T-helper 22 cell (primary cell): ENCODE data around the gene STAMBP.
"Not testable (repeated sequence)": the region's sequence is repeated elsewhere in the genome, so short reads cannot be mapped to it uniquely, and the experiment has no call there.

Experiments
- DNase-seq: peaks from one replicate; pipeline ENCODE4 v3.0.0-alpha.2; 2020; ENCODE audit warnings: low read depth

Gene STAMBP

DNA sequence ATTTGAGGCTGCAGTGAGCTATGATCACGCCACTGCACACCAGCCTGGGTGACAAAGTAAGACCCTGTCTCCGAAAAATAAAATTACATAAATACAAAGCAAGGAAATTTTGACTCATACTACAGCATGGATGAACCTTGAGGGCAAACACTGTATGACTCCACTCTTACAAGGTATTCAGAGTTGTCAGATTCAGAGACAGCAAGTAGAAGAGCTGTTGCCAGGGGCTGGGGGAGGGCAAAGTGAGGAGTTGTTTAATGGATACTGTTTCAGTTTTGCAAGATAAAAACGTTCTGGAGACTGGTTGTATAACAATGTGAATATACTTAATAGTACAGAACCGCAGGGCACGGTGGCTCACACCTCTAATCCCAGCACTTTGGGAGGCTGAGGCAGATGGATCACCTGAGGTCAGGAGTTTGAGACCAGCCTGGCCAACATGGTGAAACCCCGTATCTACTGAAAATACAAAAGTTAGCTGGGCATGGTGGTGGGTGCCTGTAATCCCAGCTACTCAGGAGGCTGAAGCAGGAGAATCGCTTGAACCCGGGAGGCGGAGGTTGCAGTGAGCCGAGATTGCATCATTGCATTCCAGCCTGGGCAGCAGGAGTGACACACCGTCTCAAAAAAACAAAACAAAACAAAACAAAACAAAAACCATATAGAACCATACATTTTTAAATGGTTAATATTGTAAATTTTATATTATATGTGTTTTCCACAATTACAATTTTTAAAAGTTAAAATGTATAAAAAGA is 59.0 kb downstream of the STAMBP start:
- not testable (repeated sequence) for DNase-seq

DNA sequence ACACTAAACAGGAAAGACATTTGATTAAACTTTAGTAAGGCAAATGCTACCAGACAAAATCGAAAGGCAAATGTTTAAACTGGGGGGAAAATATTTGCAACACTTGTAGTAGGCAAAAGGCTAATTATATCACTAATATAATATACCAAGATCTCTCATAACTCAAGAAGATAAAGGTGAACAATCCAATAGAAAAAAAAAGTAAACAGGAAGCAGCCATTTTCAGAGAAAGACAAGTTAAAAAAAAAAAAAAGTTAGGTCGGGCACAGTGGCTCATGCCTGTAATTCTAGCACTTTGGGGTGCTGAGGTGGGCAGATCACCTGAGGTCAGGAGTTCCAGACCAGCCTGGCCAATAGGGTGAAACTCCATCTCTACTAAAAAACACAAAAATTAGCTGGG is 59.6 kb downstream of the STAMBP start:
- no peak for DNase-seq

DNA sequence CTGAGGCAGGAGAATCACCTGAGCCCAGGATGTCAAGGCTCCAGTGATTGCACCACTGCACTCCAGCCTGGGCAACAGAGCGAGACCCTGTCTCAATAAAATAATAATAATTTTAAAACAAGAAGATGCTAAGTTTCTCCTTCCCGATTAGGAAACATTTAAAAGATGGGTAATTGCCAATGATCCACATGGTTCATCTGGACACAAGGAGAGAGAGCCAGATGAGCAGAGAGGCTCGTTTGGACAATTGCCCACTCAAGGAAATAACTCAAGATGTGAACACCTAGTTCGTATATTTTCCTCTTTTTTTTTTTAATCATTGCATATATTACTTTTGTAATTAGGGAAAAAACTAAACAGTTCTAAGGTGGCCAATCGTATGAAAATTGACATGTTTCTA is 60.4 kb downstream of the STAMBP start:
- no peak for DNase-seq

DNA sequence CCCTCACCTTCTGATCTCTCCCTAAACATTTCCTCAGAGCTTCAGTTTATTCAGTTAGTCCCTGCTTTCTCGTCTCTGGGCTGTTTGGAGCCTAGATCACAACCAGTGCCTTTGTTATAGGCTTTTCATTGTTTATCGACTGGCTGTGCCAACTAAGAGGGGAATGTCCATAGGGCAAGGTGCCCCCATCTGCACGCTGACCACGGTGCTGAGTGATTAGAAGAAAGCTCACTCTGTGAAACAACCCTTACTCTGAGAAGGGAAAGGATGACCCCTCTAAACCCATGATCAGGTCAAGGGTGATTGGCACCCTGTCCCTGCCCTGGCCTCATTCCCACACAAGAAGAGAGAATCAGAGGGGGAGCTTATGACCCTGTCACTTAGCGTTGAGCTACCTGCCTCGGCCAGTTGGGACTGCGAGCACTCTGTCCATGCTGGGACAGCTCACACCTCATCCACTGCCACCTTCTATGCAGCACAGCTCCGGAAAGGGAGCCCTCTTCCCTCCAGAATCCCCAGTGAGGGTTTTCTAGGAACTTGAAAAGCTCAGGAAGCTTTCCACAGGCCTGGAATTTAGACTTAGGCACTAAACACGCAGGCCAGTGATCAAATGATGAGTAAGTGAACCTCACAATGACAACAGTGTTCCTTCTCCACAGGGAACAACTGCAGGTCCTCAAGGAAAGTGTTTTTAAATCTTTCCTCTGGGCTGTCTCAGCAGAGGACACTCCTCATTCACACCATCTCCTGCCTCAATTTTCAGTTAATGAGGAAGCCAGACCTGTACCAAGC is 61.7 kb downstream of the STAMBP start:
- DNase-seq = no peak

DNA sequence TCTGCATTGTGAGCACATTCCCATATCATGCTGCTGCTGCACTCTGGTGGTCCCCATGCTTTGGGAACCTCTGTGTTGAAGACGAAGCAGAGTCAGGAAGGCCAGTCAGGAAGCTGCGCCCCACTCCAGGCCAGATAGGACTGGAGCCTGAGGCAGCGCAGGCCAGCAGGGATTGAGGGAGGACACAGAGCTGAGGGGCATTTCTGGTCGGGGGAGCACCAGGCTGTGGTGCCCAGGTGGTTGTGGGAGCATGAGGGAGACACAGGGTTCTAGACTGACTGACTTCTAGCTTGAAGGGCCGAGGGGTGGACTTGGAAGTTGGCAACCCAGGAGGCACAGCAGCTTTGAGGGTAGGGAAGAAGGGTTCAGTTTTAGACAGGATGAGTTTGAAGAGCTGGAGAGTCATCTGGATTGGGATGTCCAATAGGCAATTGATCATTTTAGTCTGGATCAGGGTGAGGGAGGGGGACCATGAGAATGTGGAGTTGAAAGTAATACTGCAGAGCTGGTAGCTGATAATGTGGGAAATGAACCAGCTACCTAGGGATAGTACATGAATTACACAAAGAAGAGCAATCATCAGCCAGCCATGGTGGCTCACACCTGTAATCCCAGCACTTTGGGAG is 62.6 kb downstream of the STAMBP start:
- no peak for DNase-seq

DNA sequence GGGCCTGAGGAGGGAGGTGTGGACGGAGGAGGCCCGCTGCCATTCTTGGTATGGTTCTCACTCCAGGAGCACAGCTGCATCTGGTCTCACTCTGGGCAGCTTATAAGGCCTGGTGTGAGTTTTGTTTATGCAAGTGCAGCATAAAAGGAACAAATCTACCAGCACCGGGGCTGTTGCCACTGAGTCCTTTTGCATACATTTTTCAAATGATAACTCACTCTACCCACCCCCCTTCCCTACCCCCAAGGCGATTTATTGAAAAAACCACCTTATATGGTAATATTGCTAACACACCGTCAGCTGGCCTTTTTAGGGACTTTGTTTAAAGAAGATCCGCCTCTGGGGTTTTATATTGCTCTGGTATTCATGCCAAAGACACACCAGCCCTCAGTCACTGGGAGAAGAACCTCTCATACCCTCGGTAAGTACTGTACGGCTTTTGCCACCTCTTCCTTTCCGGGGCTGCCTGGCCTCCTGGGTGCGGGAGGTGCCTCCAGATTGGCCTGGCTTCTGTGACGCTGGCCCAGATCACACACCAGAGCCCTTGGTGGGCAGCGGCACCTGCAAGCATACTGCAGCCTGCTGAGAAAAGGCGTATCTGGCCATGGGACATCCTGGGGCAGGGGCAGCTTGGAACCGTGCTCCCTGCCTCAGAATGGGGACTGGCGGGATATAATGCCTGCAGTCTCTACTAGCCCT is 64.0 kb downstream of the STAMBP start, which contains the start of gene ACTG2:
Gene ACTG2 (plus strand): TSS at position 378 of the 699 bp plus-strand sequence. CDS start 8,304 bp downstream, outside the sequence.
- no peak for DNase-seq

DNA sequence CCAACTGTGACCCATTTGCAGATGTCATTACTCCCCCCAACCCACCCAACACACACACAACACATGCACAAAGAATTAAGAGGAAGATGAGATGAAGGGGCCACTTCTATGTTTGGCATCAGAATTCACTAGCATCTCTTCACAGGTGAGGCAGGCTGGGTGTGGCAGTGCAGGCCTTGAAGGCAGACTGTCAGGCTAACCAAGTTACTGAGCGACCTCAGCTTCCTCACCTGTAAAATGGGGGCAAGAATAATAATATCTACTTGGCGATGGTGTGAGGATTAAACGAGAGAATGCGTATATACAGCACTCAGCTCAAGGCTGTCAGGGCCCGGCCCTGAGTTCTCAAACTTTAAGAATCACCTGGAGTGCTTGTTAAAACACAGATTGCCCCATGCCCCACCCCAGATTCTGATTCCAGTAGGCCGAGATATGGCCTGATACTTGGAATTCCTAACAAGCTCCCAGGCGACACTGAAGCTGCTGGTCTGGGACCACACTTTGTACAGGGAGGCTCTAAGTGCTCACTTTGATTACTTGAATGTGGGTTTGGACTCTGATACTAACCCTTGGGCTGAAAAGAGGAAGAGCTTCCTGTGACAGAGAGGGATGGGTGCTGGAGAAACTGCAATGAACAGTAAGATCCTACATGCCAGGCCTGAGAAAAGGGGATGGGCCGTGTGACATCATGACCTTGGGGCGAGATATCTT is 65.2 kb downstream of the STAMBP start:
- DNase-seq = no peak

DNA sequence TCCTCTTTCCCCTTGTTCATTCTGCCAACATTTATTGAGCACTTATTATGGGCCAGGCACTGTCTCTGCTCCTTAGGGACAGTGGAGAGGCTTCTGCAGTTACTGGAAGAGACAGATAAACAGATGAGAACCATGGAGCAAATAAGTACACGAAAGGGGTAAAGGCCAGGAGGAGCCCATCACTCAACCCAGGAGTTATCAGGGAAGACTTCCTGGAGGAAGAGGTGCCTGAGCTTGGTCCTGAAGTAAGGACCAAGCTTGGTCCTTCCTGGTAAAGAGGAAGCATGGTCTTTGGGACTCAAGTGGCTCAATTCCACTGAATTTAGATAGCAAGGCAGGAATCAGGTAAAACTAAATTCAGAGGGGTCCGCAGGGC is 65.7 kb downstream of the STAMBP start:
- DNase-seq = no peak

DNA sequence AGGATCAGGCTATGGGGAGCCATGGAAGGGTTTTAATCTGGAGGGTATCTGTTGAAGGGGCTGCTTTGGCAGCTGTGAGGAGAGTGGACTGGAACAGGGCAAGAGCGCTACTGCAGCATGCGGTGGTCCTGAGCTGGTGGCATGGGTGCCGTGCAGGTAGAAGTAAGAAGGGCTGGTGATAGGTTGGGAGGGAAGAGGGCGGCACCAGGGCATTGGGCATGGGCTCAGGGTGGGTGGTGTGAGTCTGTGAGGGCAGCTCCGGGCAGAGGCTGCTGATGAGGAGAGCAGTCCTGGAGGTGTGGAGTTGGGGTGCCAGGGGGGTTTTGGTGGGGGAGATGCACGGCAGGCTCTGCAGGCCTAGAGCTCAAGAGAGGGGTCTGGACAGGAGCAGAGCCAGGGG is 66.1 kb downstream of the STAMBP start:
- DNase-seq = no peak

DNA sequence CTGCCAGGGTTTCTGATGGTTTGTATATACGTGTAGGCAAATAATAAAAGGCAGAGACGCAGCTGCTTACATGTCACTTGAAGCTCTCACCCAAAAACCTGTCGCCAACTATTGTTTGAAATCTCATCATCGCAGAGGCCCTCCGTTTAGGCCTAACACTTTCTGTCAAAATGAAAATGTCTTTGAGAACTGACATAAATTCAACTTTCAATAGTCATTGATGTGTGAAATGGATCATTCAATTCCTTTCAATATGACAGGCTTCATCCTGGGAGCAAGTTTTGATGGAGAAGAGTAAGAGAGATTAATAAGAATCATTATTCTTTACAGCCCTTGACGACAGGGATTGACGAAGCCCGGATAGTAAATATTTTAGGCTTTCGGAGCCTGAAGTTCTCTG is 66.7 kb downstream of the STAMBP start:
- no peak for DNase-seq

DNA sequence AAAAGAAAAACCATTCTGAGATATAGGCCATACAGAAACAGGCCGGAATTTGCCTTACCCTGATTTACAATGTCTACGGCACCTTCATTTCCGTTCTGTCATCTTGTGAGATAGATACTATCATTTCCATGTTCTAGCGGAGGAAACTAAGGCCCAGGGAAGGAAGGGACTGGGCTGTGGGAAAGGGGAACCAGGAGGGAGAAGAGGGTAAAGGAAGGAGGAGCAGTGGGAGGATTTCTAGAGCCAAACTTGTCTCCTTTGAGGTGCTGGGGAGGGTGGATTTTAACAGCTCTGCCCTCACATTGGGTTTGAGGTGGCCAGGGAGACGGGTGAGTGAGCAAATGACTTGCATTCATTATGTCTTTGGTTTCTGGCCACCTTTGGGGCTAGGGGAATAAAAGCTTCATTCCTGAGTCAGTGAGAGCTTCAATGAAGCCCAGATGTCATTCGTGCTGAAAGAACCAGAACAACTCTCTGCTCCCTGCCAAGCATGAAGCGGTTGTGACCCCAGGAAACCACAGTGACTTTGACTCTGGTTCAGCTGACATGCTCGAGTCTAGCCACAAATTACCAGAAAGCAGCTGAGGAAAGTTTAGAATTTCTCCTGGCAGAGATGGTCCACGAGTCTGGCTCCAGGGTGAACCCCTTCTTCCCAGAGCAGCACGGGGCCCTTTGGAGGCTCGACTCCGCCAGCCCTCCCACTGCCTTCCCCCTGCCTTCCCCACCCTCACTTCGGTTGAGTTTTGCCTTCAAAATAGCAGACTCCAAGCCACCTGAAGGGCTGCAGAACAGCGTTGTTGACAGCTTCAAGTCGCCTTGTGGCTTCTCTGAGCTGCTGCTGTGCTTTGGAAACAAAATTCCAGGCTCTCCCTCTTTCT is 67.8 kb downstream of the STAMBP start:
- DNase-seq = no peak

DNA sequence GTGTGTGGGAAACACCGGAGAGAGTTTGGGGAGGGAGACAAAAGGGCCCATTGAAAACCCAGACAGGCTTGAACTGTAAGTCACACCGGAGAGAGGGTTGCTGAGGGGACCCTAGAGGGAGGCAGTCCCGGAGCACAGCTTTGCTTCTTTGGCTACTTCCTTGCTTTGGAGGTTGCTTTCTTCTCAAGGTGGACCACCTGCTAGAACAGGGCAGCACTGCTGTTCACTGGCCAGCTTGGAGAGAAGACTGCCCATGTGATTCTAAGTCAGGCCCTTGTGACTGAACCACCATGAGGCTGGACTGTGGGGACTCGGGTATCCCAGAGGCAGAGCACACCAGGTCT is 68.5 kb downstream of the STAMBP start:
- DNase-seq = no peak

DNA sequence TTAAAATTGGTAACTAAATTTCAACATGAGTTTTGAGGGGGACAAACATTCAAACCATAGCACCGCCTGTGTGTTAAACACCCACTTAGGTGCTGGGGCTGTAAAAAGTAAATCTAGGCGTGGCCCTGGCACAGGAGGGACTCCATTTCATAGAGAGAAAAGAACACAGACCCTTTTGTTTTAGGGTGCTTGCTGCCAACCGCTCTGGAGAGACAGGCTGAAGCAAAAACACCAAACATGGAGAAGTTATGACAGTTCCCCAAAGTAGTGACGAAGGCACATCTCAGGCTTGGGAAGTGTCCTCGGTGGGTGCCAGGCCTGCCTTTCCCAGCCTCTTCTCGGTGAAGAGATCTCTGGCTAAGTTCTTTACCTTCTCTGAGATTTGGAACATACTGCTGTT is 69.2 kb downstream of the STAMBP start:
- DNase-seq = no peak

DNA sequence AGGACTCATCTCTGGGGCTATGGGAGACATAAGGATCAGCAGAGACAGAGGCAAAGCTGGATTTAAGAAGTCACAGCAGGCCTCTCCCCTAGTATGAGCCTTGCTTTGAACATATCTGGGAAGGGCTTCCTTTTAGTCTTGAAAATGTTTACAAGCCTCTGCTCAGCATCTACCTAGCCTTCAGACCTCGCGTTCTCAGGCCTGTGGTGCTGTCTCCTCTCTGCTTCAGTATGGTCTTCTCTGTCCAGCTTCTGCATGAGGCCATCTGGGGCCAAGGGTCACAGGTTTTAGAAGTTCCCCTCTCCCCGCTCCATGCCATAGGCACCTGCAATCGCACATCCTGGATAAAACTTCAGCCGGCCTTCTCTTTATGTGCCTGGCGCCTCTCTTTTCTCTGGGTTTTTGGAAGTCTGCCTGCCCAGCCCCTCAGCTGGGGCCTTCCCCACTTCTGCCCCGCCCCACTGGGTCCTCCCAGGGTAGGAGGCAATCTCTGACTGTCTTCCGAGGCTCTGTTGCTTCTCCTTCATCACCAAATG is 71.1 kb downstream of the STAMBP start:
- DNase-seq = no peak

DNA sequence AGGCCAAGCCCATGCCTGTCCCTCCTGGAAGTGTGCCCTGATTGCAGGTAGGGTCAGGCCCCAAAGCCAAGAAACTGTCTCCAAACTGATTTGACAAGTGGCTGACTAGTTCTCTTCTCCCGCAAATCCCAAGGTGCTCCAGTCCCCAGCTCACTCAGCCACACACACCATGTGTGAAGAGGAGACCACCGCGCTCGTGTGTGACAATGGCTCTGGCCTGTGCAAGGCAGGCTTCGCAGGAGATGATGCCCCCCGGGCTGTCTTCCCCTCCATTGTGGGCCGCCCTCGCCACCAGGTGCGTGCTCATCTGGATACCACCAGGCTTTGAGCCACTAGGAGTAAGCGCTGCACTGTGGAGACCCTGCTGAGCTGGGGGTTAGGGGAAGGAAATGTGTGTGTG is 72.4 kb downstream of the STAMBP start:
- no peak for DNase-seq

DNA sequence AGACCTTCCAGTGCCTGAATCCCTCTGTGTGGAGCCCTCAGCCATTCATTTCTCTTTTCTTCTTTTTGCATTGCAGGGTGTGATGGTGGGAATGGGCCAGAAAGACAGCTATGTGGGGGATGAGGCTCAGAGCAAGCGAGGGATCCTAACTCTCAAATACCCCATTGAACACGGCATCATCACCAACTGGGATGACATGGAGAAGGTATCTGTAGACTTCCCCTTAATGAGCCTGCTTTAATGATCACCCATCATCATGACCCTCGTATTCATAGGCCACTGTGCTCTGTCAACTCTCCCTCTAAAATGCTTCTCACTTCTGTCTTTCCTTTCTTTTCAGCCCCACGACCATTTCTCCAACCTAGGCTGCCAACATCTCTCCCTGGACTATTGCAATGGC is 73.5 kb downstream of the STAMBP start:
- DNase-seq = no peak

DNA sequence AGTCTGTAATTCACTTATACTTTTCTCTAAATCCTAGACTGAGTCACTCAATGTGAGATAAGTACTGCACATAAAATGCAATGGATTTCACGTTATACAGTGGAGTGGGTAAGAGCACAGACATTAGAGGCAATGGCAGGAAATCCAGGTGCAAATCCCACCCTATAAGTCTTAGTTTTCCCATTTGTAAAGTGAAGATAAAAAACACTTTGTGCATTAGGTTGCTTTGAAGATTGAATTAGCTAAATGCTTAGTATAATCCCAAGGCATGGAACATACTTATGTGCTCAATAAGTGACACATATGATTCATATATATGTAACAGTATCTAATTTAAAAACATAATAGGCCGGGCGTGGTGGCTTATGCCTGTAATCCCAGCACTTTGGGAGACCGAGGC is 74.6 kb downstream of the STAMBP start:
- no peak for DNase-seq

DNA sequence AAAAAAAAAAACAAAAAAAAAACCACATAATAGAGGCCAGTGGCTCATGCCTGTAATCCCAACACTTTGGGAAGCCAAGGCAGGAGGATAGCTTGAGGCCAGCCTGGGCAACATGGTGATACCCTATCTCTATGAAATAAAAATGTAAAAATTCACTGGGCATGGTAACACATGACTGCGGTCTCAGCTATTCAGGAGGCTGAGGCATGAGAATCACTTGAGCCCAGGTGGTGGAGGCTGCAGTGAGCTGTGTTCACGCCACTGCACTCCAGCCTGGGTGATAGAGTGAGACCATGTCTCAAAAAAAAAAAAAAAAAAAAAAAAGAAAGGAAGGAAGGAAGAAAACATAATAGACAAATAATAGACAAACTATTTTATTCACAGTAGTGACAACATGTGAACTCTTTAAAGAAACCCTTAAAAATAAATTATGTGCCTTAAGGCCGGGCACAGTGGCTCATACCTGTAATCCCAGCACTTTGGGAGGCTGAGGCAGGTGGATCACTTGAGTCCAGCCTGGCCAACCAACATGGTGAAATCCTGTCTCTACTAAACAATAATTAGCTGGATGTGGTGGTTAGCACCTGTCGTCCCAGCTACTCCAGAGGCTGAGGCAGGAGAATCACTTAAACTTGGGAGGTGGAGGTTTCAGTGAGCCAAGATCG is 75.3 kb downstream of the STAMBP start:
- not testable (repeated sequence) for DNase-seq

DNA sequence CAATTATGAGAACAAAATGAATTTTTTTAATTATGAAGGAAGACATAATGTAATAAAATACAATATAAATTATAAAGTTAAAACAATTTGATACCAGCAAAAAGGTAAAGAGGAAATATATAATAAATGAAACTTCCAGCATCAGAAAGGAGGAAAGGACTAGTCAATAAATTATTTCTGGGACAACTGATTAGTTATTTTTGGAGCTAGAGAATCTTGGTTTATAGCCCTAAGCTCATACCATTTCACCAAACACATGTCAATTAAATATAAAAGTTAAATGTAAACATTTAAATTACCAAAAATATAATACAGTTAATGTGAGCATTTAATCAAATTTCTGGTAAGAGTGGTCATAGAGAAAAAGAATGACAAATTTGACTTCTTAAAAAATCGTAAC is 76.2 kb downstream of the STAMBP start:
- DNase-seq = no peak
